COLO668 (cell line): Measurements from ENCODE around the gene CATSPERD.
"Not testable (repeated sequence)": the region's sequence is repeated elsewhere in the genome, so short reads cannot be mapped to it uniquely, and the experiment has no call there.

Experiments
- DNase-seq: peaks from one replicate; lab custom pipeline; 2025; ENCODE audit not compliant: unreplicated experiment; lab: John Stamatoyannopoulos, UW

The CATSPERD gene

GRCh38 chr19:5727453-5728050 lies 7.1 kb downstream of the CATSPERD start:
- no peak for DNase-seq

DNA sequence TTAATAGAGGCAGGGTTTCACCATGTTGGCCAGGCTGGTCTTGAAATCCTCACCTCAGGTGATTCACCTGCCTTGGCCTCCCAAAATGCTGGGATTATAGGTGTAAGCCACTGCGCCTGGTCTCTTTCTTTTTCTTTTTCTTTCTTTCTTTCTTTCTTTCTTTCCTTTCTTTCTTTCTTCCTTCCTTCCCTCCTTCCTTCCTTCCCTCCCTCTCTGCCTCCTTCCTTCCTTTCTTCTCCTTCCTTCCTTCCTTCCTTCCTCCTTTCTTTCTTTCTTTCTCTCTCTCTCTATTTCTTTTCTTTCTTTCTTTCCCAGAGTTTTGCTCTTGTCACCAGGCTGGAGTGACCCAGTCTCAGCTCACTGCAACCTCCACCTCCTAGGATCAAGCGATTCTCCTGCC lies 12.7 kb downstream of the CATSPERD start:
- DNase-seq, result not testable (repeated sequence)

- no peak for DNase-seq
Observed at GRCh38 chr19:5738423-5738822, 18.0 kb downstream of the CATSPERD start.

DNA sequence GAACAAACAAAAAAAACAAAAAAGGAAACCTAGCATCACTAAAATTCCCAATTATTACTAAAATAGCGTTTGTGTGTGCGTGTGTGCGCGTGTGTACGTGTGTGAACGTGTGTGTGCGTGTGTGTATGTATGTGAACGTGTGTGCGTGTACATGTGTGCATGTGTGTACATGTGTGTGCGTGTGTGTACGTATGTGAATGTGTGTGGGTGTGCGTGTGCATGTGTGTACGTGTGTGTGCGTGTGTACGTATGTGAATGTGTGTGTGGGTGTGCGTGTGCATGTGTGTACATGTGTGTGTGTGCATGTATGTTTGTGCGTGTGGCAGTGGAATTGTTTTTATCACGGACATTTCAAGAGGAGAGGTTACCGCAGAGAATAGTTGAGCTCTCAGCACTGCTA lies 21.6 kb downstream of the CATSPERD start:
- no peak for DNase-seq

GRCh38 chr19:5743630-5744029 lies 23.2 kb downstream of the CATSPERD start:
- no peak for DNase-seq

DNA sequence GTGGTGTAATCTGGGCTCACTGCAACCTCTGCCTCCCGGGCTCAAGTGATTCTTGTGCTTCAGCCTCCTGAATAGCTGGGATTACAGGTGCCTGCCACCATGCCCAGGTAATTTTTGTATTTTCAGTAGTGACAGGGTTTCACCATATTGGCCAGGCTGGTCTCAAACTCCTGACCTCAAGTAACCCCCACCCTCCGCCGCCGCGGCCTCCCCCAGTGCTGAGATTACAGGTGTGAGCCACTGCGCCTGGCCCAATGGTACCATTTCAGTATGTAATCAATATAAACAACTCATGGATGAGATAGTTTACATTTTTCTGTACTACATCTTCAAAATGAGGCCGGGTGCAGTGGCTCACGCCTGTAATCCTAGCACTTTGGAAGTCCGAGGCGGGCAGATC lies 24.6 kb downstream of the CATSPERD start:
- DNase-seq, result not testable (repeated sequence)

GRCh38 chr19:5748920-5749319 lies 28.5 kb downstream of the CATSPERD start:
- peak; percentile 13 for DNase-seq

GRCh38 chr19:5749505-5749904 lies 29.1 kb downstream of the CATSPERD start:
- DNase-seq, result no peak

DNA sequence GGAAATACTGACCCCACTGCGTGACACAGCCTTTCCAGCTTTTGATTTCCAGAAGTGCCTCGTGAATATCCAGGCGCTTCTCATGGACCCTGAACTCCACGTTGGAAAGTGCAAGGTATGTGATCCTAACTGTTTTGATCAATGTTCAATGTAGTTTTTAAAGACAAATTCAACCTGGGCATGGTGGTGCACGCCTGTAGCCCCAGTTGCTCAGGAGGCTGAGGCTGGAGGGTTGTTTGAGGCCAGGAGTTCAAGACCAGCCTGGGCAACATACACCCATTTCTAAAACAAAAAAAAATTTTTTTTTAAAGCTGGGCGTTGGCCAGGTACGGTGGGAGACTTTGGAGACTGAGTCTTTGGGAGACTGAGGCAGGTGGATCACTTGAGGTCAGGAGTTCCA lies 31.3 kb downstream of the CATSPERD start:
- DNase-seq, result no peak

- no peak for DNase-seq
Observed at GRCh38 chr19:5753743-5754142, 33.3 kb downstream of the CATSPERD start.

GRCh38 chr19:5762608-5763217 lies 42.3 kb downstream of the CATSPERD start:
- DNase-seq, result no peak

GRCh38 chr19:5765220-5765619 lies 44.8 kb downstream of the CATSPERD start:
- DNase-seq, result no peak

GRCh38 chr19:5767949-5768348 lies 47.5 kb downstream of the CATSPERD start:
- no peak for DNase-seq

GRCh38 chr19:5772416-5772815 lies 52.0 kb downstream of the CATSPERD start:
- DNase-seq, result no peak

- no peak for DNase-seq
Observed at GRCh38 chr19:5773276-5773675, 52.8 kb downstream of the CATSPERD start.

DNA sequence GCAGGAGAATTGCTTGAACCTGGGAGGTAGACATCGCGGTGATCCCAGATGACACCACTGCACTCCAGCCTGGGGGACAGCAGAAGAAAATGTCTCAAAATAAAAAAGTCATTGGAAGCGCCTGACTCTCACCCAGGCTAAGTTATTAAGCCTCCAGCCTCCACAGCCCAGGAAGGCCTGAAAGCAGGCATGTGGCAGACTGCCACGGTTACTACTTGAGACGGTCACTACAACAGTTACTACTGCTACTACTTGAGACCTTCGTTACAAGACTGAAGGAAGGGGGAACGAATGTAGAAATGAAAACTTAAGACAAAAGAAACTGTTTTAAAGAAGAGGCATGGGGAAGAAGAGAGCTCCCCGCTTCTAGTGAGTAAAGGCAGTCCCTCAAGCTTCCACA lies 54.5 kb downstream of the CATSPERD start:
- no peak for DNase-seq

DNA sequence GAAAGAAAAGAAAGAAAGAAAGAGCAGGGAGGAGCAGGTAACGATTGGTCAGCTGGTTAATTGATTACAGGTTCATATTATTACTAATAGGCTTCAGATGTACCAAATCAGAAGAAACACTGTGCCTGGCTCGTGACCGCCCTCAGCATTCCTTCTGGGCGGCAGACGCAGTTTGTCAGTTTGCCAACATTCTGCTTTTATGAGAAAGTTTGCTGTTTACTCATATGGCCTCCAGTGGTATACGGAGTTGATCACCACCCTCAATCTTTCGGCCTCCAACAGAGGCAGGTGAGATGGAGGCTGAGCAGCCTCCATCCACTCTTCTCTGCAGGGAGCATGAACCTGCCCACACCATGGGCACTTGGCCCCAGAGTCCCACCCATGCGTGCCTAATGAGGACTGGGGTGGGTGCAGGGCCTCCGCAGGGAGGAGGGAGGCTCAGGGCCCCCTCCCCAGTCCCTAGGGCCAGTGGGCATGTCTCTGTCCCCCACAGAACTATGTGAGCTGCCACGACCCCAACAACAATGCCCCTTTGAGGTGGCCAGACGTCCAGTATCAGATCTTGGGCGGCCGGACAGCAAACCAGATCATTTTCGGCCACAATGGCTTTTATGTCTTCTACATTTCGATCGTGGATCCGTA lies 55.4 kb downstream of the CATSPERD start:
- DNase-seq, result no peak

- no peak for DNase-seq
Observed at GRCh38 chr19:5778402-5778801, 58.0 kb downstream of the CATSPERD start.

DNA sequence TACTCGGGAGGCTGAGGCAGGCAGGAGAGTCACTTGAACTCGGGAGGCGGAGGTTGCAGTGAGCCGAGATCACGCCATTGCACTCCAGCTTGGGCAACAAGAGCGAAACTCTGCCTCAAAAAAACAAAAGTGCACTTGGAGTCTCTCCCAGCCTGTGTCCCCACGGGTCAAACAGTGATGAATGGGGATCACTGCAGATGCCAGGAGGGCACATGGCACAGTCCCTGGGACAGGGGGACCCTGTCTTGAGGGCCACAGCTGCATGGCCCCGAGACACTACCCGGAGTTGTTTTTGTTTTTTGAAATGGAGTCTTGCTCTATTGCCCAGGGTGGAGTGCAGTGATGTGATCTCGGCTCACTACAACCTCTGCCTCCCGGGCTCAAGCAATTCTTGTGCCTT lies 60.5 kb downstream of the CATSPERD start:
- DNase-seq, result not testable (repeated sequence)

DNA sequence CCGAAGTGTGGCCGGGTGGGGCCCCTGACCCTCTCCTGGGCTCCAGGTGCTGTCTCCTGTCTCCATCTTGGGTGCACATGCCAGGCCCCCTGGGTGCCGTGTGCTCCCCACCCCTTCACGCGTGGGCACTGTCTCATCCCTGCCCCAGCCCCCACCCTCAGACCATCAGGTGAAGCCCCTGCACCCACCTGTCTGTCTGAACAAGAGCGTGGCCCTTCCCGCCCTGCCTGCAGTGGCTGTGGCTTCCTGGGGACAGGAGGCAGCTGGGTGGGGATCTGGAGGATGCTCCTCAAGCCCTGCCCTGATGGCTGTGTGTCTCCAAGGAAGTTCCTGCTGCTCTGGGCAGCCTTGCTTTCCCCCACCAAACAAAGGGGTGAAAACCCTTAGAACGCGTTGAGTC lies 61.9 kb downstream of the CATSPERD start:
- DNase-seq, result no peak

- DNase-seq, result no peak
Observed at GRCh38 chr19:5782945-5783919, 62.8 kb downstream of the CATSPERD start.
